ENCODE data around the gene PKN1.
A peak's percentile ranks its signal among the peaks of the same experiment; 100 is the strongest.
"Not testable (repeated sequence)": the region's sequence is repeated elsewhere in the genome, so short reads cannot be mapped to it uniquely, and the experiment has no call there.

PKN1 gene

DNA sequence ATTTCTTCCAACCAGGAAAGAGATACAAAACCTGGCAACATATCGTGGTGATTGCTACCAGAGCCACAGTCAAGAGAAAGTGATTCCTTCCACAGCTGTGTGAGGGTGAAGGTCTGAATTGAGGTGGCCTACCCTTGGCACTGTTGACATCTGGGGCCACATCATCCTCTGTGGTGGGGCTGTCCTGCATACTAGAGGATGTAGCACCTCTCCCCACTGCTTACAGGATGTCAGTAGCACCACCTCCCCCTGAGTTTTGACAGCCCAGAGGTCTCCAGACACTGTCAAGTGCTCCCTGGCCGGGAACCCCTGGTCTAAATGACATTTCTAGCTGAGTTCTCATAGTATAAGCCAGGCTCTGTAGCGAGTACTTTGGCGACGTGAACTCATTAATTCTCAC lies 26.6 kb downstream of the PKN1 start:
- no peak for DNase-seq
- Histone ChIP-seq H3K36me3 (peaks cover 10% of the 10 kb centered on the region), H3K27me3 (no peaks in the 10 kb centered on the region), H3K4me3 (ENCODE audit: low read depth, low read length) (no peak overlapping the region), H3K4me1 (no peaks in the 10 kb centered on the region), H3K9me3 (no peaks in the 10 kb centered on the region)
- TF ChIP-seq, protein P1, sequence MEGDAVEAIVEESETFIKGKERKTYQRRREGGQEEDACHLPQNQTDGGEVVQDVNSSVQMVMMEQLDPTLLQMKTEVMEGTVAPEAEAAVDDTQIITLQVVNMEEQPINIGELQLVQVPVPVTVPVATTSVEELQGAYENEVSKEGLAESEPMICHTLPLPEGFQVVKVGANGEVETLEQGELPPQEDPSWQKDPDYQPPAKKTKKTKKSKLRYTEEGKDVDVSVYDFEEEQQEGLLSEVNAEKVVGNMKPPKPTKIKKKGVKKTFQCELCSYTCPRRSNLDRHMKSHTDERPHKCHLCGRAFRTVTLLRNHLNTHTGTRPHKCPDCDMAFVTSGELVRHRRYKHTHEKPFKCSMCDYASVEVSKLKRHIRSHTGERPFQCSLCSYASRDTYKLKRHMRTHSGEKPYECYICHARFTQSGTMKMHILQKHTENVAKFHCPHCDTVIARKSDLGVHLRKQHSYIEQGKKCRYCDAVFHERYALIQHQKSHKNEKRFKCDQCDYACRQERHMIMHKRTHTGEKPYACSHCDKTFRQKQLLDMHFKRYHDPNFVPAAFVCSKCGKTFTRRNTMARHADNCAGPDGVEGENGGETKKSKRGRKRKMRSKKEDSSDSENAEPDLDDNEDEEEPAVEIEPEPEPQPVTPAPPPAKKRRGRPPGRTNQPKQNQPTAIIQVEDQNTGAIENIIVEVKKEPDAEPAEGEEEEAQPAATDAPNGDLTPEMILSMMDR (IDR thresholded peaks at IDR 0.05; ENCODE audit: low read depth, low read length) = no peak

DNA sequence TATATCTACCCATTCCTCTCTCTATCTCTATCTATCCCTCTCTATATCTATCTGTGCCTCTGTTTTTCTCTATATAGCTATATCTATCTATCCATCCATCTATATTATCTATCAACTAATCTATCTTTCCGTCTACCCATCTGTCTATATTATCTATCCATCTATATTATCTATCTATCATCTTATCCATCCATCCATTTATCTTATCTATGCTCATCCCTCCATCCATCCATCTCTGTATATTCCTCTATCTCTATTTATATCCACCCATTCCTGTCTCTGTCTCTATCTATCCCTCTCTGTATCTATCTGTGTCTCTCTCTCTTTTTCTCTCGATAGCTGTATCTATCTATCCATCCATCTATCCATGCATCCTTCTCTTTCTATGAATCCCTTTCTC lies 27.8 kb downstream of the PKN1 start:
- peaks cover 10% of the 10 kb centered on the region; the same call in 1 of the 2 replicates for H3K36me3 ChIP-seq
- no peaks in the 10 kb centered on the region for H3K9me3 ChIP-seq
- TF ChIP-seq, protein P1 (IDR thresholded peaks at IDR 0.05; ENCODE audit: low read depth, low read length) = no peak

DNA sequence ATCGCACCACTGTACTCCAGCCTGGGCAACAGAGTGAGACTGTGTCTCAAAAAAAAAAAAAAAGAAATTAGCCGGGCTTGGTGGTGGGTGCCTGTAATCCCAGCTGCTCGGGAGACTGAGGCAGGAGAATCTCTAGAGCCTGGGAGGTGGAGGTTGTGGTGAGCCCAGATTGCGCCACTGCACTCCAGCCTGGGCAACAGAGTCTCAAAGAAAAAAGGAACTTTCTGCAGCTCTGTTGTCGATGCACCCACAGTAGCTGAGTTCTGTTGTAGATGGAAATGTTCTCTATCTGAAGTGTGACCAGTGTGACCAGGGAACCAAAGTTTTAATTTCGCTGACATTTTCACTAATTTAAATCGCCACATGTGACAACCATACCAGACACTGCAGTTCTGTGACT lies 29.3 kb downstream of the PKN1 start:
- not testable (repeated sequence) for H3K9me3 ChIP-seq; DNase-seq; H3K4me1 ChIP-seq; H3K4me3 ChIP-seq (ENCODE audit: low read depth, low read length); H3K27me3 ChIP-seq
- H3K36me3 ChIP-seq = peaks cover 11% of the 10 kb centered on the region

More for the DNA sequence above, 27.8 kb downstream of the PKN1 start:
- Histone ChIP-seq H3K4me1 (no peaks in the 10 kb centered on the region), H3K27me3 (no peaks in the 10 kb centered on the region), H3K4me3 (ENCODE audit: low read depth, low read length) (no peak overlapping the region)
- DNase-seq = no peak

DNA sequence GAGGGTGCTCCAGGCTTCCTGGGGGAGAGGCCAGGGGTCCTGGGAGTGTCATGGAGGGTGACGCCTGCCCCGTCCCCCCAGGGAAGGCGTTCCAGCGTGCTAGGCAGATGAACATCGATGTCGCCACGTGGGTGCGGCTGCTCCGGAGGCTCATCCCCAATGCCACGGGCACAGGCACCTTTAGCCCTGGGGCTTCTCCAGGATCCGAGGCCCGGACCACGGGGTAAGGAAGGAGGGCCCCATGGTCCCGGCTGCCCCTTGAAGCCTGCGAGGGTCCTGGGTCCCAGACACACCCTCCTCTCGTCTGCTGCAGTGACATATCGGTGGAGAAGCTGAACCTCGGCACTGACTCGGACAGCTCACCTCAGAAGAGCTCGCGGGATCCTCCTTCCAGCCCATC lies 30.6 kb downstream of the PKN1 start:
- Histone ChIP-seq H3K4me3 (ENCODE audit: low read depth, low read length) (no peak overlapping the region), H3K4me1 (no peaks in the 10 kb centered on the region), H3K36me3 (peaks cover 23% of the 10 kb centered on the region), H3K27me3 (no peaks in the 10 kb centered on the region), H3K9me3 (no peaks in the 10 kb centered on the region)
- TF ChIP-seq, protein P1 (IDR thresholded peaks at IDR 0.05; ENCODE audit: low read depth, low read length) = no peak
- DNase-seq = no peak

DNA sequence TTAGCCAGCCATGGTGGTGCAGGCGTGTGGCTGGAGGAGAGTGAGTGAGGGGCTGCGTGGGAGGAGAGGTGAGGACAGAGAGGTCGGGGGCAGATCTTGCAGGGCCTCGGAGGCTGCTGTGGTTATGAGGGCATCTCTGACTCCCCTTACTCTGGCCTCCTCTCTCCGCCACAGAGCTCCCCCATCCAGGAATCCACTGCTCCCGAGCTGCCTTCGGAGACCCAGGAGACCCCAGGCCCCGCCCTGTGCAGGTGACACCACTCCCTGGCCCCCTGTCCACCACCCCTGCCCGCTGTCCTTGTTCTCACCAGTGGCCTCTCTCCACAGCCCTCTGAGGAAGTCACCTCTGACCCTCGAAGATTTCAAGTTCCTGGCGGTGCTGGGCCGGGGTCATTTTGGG lies 34.3 kb downstream of the PKN1 start:
- TF ChIP-seq, protein P1 (IDR thresholded peaks at IDR 0.05; ENCODE audit: low read depth, low read length) = no peak
- 0 out of 2 replicates have a peak, but pooled peaks cover 1% of the 10 kb centered on the region for H3K27me3 ChIP-seq
- H3K4me1 ChIP-seq = peaks cover 5% of the 10 kb centered on the region
- H3K4me3 ChIP-seq (ENCODE audit: low read depth, low read length) = no peak overlapping the region
- peaks cover 32% of the 10 kb centered on the region for H3K36me3 ChIP-seq
- DNase-seq = no peak
- H3K9me3 ChIP-seq = no peaks in the 10 kb centered on the region

DNA sequence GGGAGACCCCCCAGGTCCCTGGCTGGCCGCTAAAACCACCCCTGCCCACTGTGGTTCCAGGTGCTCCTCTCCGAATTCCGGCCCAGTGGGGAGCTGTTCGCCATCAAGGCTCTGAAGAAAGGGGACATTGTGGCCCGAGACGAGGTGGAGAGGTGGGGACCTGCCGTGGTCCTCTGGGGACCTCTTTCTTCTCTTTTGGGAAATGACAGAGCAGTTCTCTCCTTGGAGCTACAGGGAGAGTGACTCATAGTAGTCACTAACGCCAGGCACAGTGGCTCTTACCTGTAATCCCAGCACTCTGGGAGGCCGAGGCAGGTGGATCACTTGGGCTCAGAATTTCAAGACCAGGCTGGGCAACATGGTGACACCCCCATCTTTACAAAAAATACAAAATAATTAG lies 34.7 kb downstream of the PKN1 start:
- no peak for DNase-seq
- H3K36me3 ChIP-seq = peaks cover 32% of the 10 kb centered on the region

More for the DNA sequence above, 34.7 kb downstream of the PKN1 start:
- peaks cover 8% of the 10 kb centered on the region for H3K4me1 ChIP-seq
- 0 out of 2 replicates have a peak, but pooled peaks cover 4% of the 10 kb centered on the region for H3K27me3 ChIP-seq
- no peak overlapping the region for H3K4me3 ChIP-seq (ENCODE audit: low read depth, low read length)
- TF ChIP-seq, protein P1 (IDR thresholded peaks at IDR 0.05; ENCODE audit: low read depth, low read length) = peak; percentile 14; the same call in 1 of the 2 replicates
- no peaks in the 10 kb centered on the region for H3K9me3 ChIP-seq
